Activated T-helper 17 cell treated with anti-CD3 and anti-CD28 coated beads, Interleukin-2, amount 50 U/mL, for 72 hours (primary cell): ENCODE data around the gene GABRG1. TPM values are rescaled to one million over a fixed set of nuclear protein-coding genes. Genes with fewer than 3 reads are reported as not detected.

Experiments
- ATAC-seq: fragments of 150-1000 bp; cut with Tn5 transposase; replicated peaks from 2 replicates; pipeline ENCODE4 v1.10.0; 2021; ENCODE audit warnings: mild to moderate bottlenecking, moderate library complexity
- H3K27ac Mint-ChIP-seq: one replicate; pipeline ENCODE4 v1.8.0; 2022; ENCODE audit warnings: mixed read lengths
- H3K27me3 Mint-ChIP-seq: one replicate; pipeline ENCODE4 v1.8.0; 2022; ENCODE audit warnings: mixed read lengths
- H3K36me3 Mint-ChIP-seq: one replicate; pipeline ENCODE4 v1.8.0; 2022; ENCODE audit warnings: low read depth, mild to moderate bottlenecking, mixed read lengths
- H3K4me1 Mint-ChIP-seq: one replicate; pipeline ENCODE4 v1.8.0; 2022; ENCODE audit warnings: mixed read lengths
- H3K4me3 Mint-ChIP-seq: one replicate; pipeline ENCODE4 v1.8.0; 2022; ENCODE audit warnings: mild to moderate bottlenecking, mixed read lengths
- H3K9me3 Mint-ChIP-seq: one replicate; pipeline ENCODE4 v1.8.0; 2022; ENCODE audit warnings: mixed read lengths
- total RNA-seq, 2 donors: library from RNA; stranded (reverse); gene quantifications; one replicate each; pipeline ENCODE4 v1.2.3, GENCODE V29; 2022

GABRG1 gene
- not detected for total RNA-seq

- Mint-ChIP-seq H3K4me1 (no peaks in the 10 kb centered on the region), H3K27me3 (no peaks in the 10 kb centered on the region), H3K4me3 (no peak within 1 kb of the TSS), H3K27ac (no peak within 1 kb of the TSS), H3K9me3 (peaks cover 14% of the 10 kb centered on the region), H3K36me3 (no peaks in the 10 kb centered on the region)
- no peak for ATAC-seq
Observed at GRCh38 chr4:46123913-46124755, at the start of gene GABRG1. GABRG1 (minus strand) TSS chr4:46124054; CDS start chr4:46123913, 141 bp downstream.

DNA sequence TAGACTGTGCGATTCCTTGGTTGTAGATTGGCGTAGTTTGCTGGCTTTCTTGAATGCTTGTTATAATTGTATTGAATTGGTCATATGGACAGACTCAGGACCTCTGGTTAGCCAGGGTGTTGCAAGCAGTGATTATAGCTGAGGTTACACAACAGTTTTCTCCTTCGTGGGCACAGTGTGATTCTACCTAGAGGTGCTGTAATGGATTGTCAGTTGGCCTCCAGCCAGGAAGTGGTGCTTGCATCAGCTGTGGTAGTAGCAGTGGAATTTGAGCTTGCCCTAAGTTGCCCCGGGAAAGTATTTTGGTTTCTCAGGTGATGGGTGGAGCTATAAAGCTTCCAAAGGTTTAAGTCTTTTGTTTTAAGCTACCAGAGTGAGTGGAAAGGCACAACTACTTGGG, 23.1 kb upstream of the GABRG1 start:
- Mint-ChIP-seq H3K27me3 (no peaks in the 10 kb centered on the region), H3K4me3 (no peak overlapping the region), H3K27ac (no peak overlapping the region), H3K9me3 (peaks cover 9% of the 10 kb centered on the region), H3K4me1 (no peaks in the 10 kb centered on the region), H3K36me3 (no peaks in the 10 kb centered on the region)
- ATAC-seq: no peak

- H3K4me3 Mint-ChIP-seq: no peak overlapping the region
- ATAC-seq: no peak
- H3K9me3 Mint-ChIP-seq: peaks cover 16% of the 10 kb centered on the region
- no peak overlapping the region for H3K27ac Mint-ChIP-seq
- no peaks in the 10 kb centered on the region for H3K36me3 Mint-ChIP-seq
- H3K27me3 Mint-ChIP-seq: no peaks in the 10 kb centered on the region
- no peaks in the 10 kb centered on the region for H3K4me1 Mint-ChIP-seq
Observed at GRCh38 chr4:46131498-46132057, 7.7 kb upstream of the GABRG1 start.

DNA sequence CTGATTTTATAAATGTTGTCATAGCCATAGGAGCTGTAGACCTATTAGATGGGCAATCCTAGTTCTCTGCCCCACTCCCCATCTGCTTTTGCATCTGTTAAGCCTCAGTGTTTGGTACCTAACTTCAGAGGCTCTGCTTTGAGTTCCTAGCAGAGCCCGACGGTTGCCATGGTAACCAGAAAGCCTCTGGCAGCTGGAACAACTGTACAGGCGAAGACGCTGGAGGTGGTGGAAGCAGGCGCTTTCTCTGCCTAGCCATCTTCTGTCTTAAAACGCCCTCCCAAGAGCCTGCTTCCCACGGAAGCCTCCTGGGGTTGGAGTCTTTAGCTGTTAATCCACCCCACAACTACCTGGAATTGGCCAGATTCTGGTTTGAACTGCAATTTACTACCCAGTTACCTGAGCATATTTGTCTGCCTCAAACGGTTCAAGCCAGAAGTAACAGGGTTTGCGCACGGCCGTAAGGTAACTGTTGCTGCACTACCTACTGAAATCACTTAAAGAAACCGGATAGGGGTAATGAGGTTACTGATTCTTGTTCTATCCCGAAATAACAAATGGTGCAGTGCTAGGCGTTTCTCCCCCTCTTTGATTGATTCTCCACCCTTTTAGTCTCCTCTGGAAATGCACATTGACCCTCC, 1.0 kb upstream of the GABRG1 start:
- Mint-ChIP-seq H3K9me3 (peaks cover 16% of the 10 kb centered on the region), H3K36me3 (no peaks in the 10 kb centered on the region), H3K4me1 (no peaks in the 10 kb centered on the region), H3K4me3 (no peak overlapping the region), H3K27me3 (no peaks in the 10 kb centered on the region), H3K27ac (no peak overlapping the region)
- ATAC-seq: no peak

DNA sequence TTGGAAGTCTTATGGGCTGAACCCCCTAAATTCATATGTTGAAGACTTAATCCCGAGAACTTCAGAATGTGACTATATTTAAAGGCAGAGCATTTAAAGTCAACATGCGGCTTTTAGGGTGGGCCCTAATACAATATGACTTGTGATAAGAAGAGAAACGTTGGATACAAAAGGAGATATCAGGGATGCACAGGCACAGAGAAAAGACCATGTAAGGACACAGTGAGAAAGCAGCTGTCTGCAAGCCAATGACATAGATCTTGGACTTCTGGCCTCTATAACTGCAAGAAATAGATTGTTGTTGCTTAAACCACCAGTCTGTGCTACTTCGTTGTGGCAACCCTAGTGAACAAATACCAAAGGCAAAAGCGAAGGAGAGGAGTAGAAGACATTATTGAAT, 42.2 kb downstream of the GABRG1 start:
- Mint-ChIP-seq H3K27ac (no peak overlapping the region), H3K9me3 (peaks cover 18% of the 10 kb centered on the region), H3K4me1 (no peaks in the 10 kb centered on the region), H3K36me3 (no peaks in the 10 kb centered on the region), H3K4me3 (no peak overlapping the region), H3K27me3 (no peaks in the 10 kb centered on the region)
- ATAC-seq: no peak

DNA sequence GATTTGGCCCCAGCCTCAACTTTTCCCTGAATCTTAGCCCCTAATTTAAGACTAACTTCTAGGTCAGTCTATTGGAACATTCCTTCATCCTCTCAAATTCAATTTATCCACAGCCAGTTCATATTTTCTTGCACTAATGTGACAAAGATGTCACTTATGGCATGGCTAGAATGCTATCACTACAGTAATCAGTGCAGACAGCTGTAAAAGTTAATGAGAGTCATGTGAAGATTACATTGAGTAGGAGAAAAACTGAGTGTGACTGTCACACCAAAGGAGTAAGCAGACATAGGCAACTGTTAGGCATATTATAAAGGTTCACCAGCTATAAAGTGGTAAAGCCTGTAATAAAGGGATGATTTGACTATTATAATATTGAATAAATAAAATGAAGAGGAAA, 42.6 kb downstream of the GABRG1 start:
- no peak for ATAC-seq
- Mint-ChIP-seq H3K4me3 (no peak overlapping the region), H3K27ac (no peak overlapping the region), H3K4me1 (no peaks in the 10 kb centered on the region), H3K27me3 (no peaks in the 10 kb centered on the region), H3K36me3 (no peaks in the 10 kb centered on the region), H3K9me3 (peaks cover 18% of the 10 kb centered on the region)

DNA sequence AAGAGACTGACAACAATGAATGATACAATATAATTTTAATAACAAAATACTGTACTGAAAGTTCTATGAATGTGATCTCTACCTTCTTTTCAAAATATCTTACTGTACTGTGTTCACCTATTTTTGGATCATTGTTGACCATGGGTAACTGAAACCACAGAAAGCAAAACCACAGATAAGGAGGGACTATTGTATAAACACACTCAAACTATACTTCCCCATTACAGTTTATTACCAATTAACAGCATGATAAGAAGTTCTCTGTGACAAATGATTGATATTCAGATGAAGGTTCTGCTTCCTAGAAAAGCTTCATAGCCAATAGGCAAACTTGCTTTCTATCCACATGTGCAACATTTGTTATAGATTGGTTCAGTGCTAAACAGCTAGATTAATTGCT, 50.1 kb downstream of the GABRG1 start:
- Mint-ChIP-seq H3K4me1 (no peaks in the 10 kb centered on the region), H3K27me3 (no peaks in the 10 kb centered on the region), H3K27ac (no peak overlapping the region), H3K4me3 (no peak overlapping the region), H3K36me3 (no peaks in the 10 kb centered on the region), H3K9me3 (peaks cover 3% of the 10 kb centered on the region)
- no peak for ATAC-seq

GRCh38 chr4:46051392-46051791, 72.5 kb downstream of the GABRG1 start:
- H3K27me3 Mint-ChIP-seq: no peaks in the 10 kb centered on the region
- ATAC-seq: no peak
- no peaks in the 10 kb centered on the region for H3K36me3 Mint-ChIP-seq
- no peak overlapping the region for H3K27ac Mint-ChIP-seq
- H3K9me3 Mint-ChIP-seq: peaks cover 10% of the 10 kb centered on the region
- no peak overlapping the region for H3K4me3 Mint-ChIP-seq
- no peaks in the 10 kb centered on the region for H3K4me1 Mint-ChIP-seq

DNA sequence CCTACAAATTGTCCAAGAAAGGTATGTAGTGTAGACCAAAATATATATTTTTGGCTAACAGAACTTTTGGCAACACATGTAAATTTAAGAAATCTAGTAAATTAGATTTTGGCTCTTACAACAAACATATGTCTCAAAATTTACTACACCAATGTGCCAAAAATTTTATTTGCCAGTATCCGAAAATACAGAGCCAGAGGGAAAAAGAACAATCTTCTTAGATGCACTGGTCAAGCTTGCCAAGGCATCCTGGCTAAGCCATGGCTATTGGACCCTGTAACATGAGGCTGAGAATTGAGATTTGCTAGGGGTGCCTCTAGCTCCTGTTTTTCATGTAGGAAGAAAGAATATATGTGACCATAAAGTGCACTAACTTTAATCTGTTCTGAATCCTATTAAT, 91.8 kb downstream of the GABRG1 start:
- Mint-ChIP-seq H3K4me1 (no peaks in the 10 kb centered on the region), H3K27me3 (no peaks in the 10 kb centered on the region), H3K4me3 (no peak overlapping the region), H3K27ac (no peak overlapping the region), H3K9me3 (peaks cover 19% of the 10 kb centered on the region), H3K36me3 (no peaks in the 10 kb centered on the region)
- ATAC-seq: no peak

GRCh38 chr4:46016306-46016705, 107.5 kb downstream of the GABRG1 start:
- Mint-ChIP-seq H3K27ac (no peak overlapping the region), H3K4me1 (no peaks in the 10 kb centered on the region), H3K27me3 (no peaks in the 10 kb centered on the region), H3K36me3 (no peaks in the 10 kb centered on the region), H3K4me3 (no peak overlapping the region), H3K9me3 (peaks cover 16% of the 10 kb centered on the region)
- ATAC-seq: no peak

GRCh38 chr4:45992728-45993127, 131.1 kb downstream of the GABRG1 start:
- Mint-ChIP-seq H3K36me3 (no peaks in the 10 kb centered on the region), H3K9me3 (peaks cover 9% of the 10 kb centered on the region), H3K27ac (no peak overlapping the region), H3K27me3 (no peaks in the 10 kb centered on the region), H3K4me1 (no peaks in the 10 kb centered on the region), H3K4me3 (no peak overlapping the region)
- no peak for ATAC-seq

DNA sequence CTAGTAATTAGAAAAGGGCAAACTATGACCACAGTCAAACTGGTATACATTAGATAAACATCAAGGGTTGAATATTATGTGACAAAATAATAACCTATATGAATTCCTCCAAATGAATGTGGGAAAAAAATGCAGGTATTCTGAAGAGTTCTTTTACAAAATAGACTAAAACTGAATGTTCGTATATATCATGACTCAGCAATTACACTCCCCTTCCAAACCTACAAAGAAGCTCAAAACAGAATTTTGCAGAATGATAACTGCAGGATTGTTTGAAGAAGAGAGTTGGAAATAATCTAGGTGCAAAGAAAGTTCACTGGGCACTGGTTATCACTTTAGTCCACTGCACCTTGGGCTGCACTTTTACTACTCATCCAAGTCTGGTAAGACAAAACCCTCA, 134.1 kb downstream of the GABRG1 start:
- Mint-ChIP-seq H3K9me3 (peaks cover 7% of the 10 kb centered on the region), H3K27ac (no peak overlapping the region), H3K27me3 (no peaks in the 10 kb centered on the region), H3K4me1 (no peaks in the 10 kb centered on the region), H3K4me3 (no peak overlapping the region), H3K36me3 (no peaks in the 10 kb centered on the region)
- no peak for ATAC-seq

- no peak overlapping the region for H3K4me3 Mint-ChIP-seq
- no peaks in the 10 kb centered on the region for H3K27me3 Mint-ChIP-seq
- H3K36me3 Mint-ChIP-seq: no peaks in the 10 kb centered on the region
- no peak for ATAC-seq
- H3K27ac Mint-ChIP-seq: no peak overlapping the region
- H3K4me1 Mint-ChIP-seq: no peaks in the 10 kb centered on the region
- H3K9me3 Mint-ChIP-seq: peaks cover 12% of the 10 kb centered on the region
Observed at GRCh38 chr4:45987858-45988257, 136.0 kb downstream of the GABRG1 start.
